Astrocyte (in vitro differentiated cells and primary cell): ENCODE data around the gene UNC5CL. TPM values are rescaled to one million over a fixed set of nuclear protein-coding genes. Genes with fewer than 3 reads are reported as not detected.
A peak's percentile ranks its signal among the peaks of the same experiment; 100 is the strongest.

Source experiments
- DNase-seq: peaks from one replicate; pipeline ENCODE4 v3.0.0-alpha.2; 2010; ENCODE audit warnings: low read depth
- FAIRE-seq: peaks from 2 replicates; lab custom pipeline; 2011; peaks lifted over from hg19 to GRCh38; lab: Jason Lieb, UNC
- H2AFZ ChIP-seq: 2 replicates; pipeline ENCODE4 v1.6.0; 2012; ENCODE audit warnings: low read depth, low read length, inconsistent platforms
- H3K27ac ChIP-seq: 2 replicates; pipeline ENCODE4 v1.5.1; 2011; ENCODE audit warnings: low read depth, low read length, inconsistent platforms
- H3K27me3 ChIP-seq: 2 replicates; pipeline ENCODE4 v1.6.0; 2011; ENCODE audit warnings: low read length, inconsistent platforms; ENCODE audit not compliant: insufficient read depth
- H3K36me3 ChIP-seq: 2 replicates; pipeline ENCODE4 v1.5.1; 2011; ENCODE audit warnings: low read length, inconsistent platforms; ENCODE audit not compliant: insufficient read depth
- H3K4me1 ChIP-seq: 2 replicates; pipeline ENCODE4 v1.5.1; 2011; ENCODE audit warnings: low read length, inconsistent platforms; ENCODE audit not compliant: insufficient read depth
- H3K4me2 ChIP-seq: 2 replicates; pipeline ENCODE4 v1.6.0; 2012; ENCODE audit warnings: low read length, inconsistent platforms
- H3K4me3 ChIP-seq: 2 replicates; pipeline ENCODE4 v1.5.1; 2011; ENCODE audit warnings: low read depth, mild to moderate bottlenecking, low read length, inconsistent platforms; ENCODE audit not compliant: insufficient read depth
- H3K79me2 ChIP-seq: 2 replicates; pipeline ENCODE4 v1.6.0; 2012; ENCODE audit warnings: mild to moderate bottlenecking, low read length, inconsistent platforms; ENCODE audit not compliant: insufficient read depth
- H3K9ac ChIP-seq: 2 replicates; pipeline ENCODE4 v1.6.0; 2012; ENCODE audit warnings: mild to moderate bottlenecking, low read length, inconsistent platforms
- H3K9me3 ChIP-seq: 2 replicates; pipeline ENCODE4 v1.5.1; 2012; ENCODE audit warnings: low read depth, mild to moderate bottlenecking, low read length, inconsistent platforms; ENCODE audit not compliant: insufficient read depth
- H4K20me1 ChIP-seq: 2 replicates; pipeline ENCODE4 v1.6.0; 2012; ENCODE audit warnings: low read length, inconsistent platforms; ENCODE audit not compliant: insufficient read depth
- H3K27ac Mint-ChIP-seq: one replicate; pipeline ENCODE4 v1.8.0; 2021; ENCODE audit warnings: mild to moderate bottlenecking, mixed read lengths; ENCODE audit not compliant: unreplicated experiment
- H3K27me3 Mint-ChIP-seq: one replicate; pipeline ENCODE4 v1.8.0; 2021; ENCODE audit warnings: low read depth, mixed read lengths; ENCODE audit not compliant: unreplicated experiment
- H3K36me3 Mint-ChIP-seq: one replicate; pipeline ENCODE4 v1.8.0; 2021; ENCODE audit warnings: low read depth, mixed read lengths; ENCODE audit not compliant: unreplicated experiment
- H3K4me1 Mint-ChIP-seq: one replicate; pipeline ENCODE4 v1.8.0; 2021; ENCODE audit warnings: low read depth, mixed read lengths; ENCODE audit not compliant: unreplicated experiment
- H3K4me3 Mint-ChIP-seq: one replicate; pipeline ENCODE4 v1.8.0; 2021; ENCODE audit warnings: mild to moderate bottlenecking, moderate library complexity, mixed read lengths; ENCODE audit not compliant: unreplicated experiment
- H3K9me3 Mint-ChIP-seq: one replicate; pipeline ENCODE4 v1.8.0; 2021; ENCODE audit warnings: mild to moderate bottlenecking, mixed read lengths; ENCODE audit not compliant: unreplicated experiment
- CTCF ChIP-seq: IDR thresholded peaks from 2 replicates; pipeline ENCODE4 v1.5.1; 2011; ENCODE audit warnings: low read depth, mild to moderate bottlenecking, inconsistent platforms, low read length, moderate library complexity; ENCODE audit not compliant: insufficient read depth
- EZH2 ChIP-seq: IDR thresholded peaks from 2 replicates; pipeline ENCODE4 v1.6.1; 2012; ENCODE audit warnings: mild to moderate bottlenecking, low read length, inconsistent platforms; ENCODE audit not compliant: insufficient read depth
- total RNA-seq: library from RNA; stranded (reverse); gene quantifications from 2 replicates; pipeline ENCODE4 v1.2.1, GENCODE V29; 2021

Gene UNC5CL
- total RNA-seq, 1 donor from 2014 or later = 0.27 TPM

DNA sequence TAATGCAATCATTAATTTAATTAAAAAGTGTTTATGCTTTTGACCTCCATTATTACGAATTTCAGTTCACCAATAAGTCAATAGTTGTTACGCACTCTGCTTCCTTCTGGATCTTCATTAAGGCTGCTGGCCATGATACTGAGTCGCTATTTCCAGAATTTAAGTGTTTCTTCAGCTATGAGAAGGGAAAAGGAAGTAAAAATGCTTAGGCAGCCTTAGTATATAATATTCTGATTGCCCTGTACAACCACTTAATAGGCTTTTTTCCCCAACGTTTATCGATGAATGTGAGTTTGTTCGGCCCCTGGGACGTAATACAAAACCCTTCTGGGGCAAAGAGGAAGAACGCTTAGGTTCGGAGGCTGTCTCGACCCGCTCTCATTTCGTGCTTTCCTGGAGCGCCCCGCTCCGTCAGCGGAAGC is 32.5 kb upstream of the UNC5CL start:
- Histone ChIP-seq H3K9ac (peak overlapping the region; percentile 99), H3K79me2 (peaks cover 34% of the 10 kb centered on the region), H3K27ac (peak overlapping the region; percentile 93), H3K9me3 (no peaks in the 10 kb centered on the region), H3K4me3 (peak overlapping the region; percentile 90), H3K36me3 (peaks cover 7% of the 10 kb centered on the region), H3K4me2 (peak overlapping the region; percentile 99), H4K20me1 (peaks cover 27% of the 10 kb centered on the region), H3K4me1 (peaks cover 9% of the 10 kb centered on the region), H3K27me3 (no peaks in the 10 kb centered on the region), H2AFZ (peak overlapping the region; percentile 87)
- TF ChIP-seq CTCF = no peak
- Mint-ChIP-seq H3K27ac (peak overlapping the region; percentile 93), H3K9me3 (no peaks in the 10 kb centered on the region), H3K4me1 (peaks cover 19% of the 10 kb centered on the region), H3K4me3 (peak overlapping the region; percentile 92), H3K36me3 (no peaks in the 10 kb centered on the region), H3K27me3 (no peaks in the 10 kb centered on the region)
- no peak for DNase-seq
- no peak for FAIRE-seq

GRCh38 chr6:41066867-41067304 is 27.9 kb upstream of the UNC5CL start:
- H3K27me3 Mint-ChIP-seq = no peaks in the 10 kb centered on the region
- DNase-seq = peak; percentile 51
- Histone ChIP-seq H4K20me1 (no peaks in the 10 kb centered on the region), H3K36me3 (peaks cover 4% of the 10 kb centered on the region), H3K79me2 (no peaks in the 10 kb centered on the region), H3K27me3 (no peaks in the 10 kb centered on the region), H3K4me2 (no peak overlapping the region), H3K9me3 (no peaks in the 10 kb centered on the region), H3K4me3 (no peak overlapping the region), H3K9ac (no peak overlapping the region), H3K27ac (no peak overlapping the region), H2AFZ (no peak overlapping the region), H3K4me1 (no peaks in the 10 kb centered on the region)
- H3K9me3 Mint-ChIP-seq = no peaks in the 10 kb centered on the region
- TF ChIP-seq EZH2 (no peak), CTCF (peak; percentile 94)
- peaks cover 4% of the 10 kb centered on the region for H3K4me1 Mint-ChIP-seq
- FAIRE-seq = peak; percentile 50
- H3K36me3 Mint-ChIP-seq = no peaks in the 10 kb centered on the region
- no peak overlapping the region for H3K27ac Mint-ChIP-seq
- H3K4me3 Mint-ChIP-seq = no peak overlapping the region

GRCh38 chr6:41065550-41066026 is 26.6 kb upstream of the UNC5CL start:
- FAIRE-seq = no peak
- H3K27ac Mint-ChIP-seq = no peak overlapping the region
- H3K36me3 ChIP-seq = peaks cover 4% of the 10 kb centered on the region

More at GRCh38 chr6:41065550-41066026, 26.6 kb upstream of the UNC5CL start:
- H3K27me3 ChIP-seq = no peaks in the 10 kb centered on the region
- no peaks in the 10 kb centered on the region for H4K20me1 ChIP-seq
- DNase-seq = no peak
- H3K4me2 ChIP-seq = no peak overlapping the region
- no peaks in the 10 kb centered on the region for H3K9me3 Mint-ChIP-seq
- no peak overlapping the region for H2AFZ ChIP-seq
- peaks cover 4% of the 10 kb centered on the region for H3K4me1 Mint-ChIP-seq
- H3K4me3 Mint-ChIP-seq = no peak overlapping the region
- no peak overlapping the region for H3K4me3 ChIP-seq
- H3K27ac ChIP-seq = no peak overlapping the region
- H3K36me3 Mint-ChIP-seq = no peaks in the 10 kb centered on the region
- H3K4me1 ChIP-seq = no peaks in the 10 kb centered on the region
- no peaks in the 10 kb centered on the region for H3K79me2 ChIP-seq
- H3K9ac ChIP-seq = no peak overlapping the region
- TF ChIP-seq CTCF (no peak), EZH2 (no peak)
- H3K27me3 Mint-ChIP-seq = no peaks in the 10 kb centered on the region
- no peaks in the 10 kb centered on the region for H3K9me3 ChIP-seq
